OCI-LY3 (cell line): ENCODE data around the gene CHD5.

ENCODE experiments used
- EZH2phosphoT487 ChIP-seq: fragments of 200-600 bp; shearing (Covaris generic); IDR thresholded peaks from 2 replicates; pipeline ENCODE4 v1.6.1; 2018; ENCODE audit warnings: antibody characterized with exemption, mixed run types, low read depth
- TF ChIP-seq, protein P1 (sequence below): fragments of 200-600, 300-600 bp; sonication (generic); IDR thresholded peaks from 2 replicates; pipeline ENCODE4 v1.5.1; 2014; ENCODE audit warnings: antibody characterized with exemption, low read length, low read depth

GRCh38 chr1:6206520-6206855, 26.4 kb upstream of the CHD5 start:
- TF ChIP-seq, protein P1, sequence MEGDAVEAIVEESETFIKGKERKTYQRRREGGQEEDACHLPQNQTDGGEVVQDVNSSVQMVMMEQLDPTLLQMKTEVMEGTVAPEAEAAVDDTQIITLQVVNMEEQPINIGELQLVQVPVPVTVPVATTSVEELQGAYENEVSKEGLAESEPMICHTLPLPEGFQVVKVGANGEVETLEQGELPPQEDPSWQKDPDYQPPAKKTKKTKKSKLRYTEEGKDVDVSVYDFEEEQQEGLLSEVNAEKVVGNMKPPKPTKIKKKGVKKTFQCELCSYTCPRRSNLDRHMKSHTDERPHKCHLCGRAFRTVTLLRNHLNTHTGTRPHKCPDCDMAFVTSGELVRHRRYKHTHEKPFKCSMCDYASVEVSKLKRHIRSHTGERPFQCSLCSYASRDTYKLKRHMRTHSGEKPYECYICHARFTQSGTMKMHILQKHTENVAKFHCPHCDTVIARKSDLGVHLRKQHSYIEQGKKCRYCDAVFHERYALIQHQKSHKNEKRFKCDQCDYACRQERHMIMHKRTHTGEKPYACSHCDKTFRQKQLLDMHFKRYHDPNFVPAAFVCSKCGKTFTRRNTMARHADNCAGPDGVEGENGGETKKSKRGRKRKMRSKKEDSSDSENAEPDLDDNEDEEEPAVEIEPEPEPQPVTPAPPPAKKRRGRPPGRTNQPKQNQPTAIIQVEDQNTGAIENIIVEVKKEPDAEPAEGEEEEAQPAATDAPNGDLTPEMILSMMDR: no peak
- TF ChIP-seq EZH2phosphoT487: no peak
